CD4-positive, alpha-beta T cell treated with Interleukin-21 for 1 hour (primary cell): ENCODE results near the gene CFAP210.
"Not testable (repeated sequence)": the region's sequence is repeated elsewhere in the genome, so short reads cannot be mapped to it uniquely, and the experiment has no call there.

Experiments
- DNase-seq: peaks from one replicate; pipeline ENCODE4 v3.0.0-alpha.2; 2020

Gene CFAP210

DNA sequence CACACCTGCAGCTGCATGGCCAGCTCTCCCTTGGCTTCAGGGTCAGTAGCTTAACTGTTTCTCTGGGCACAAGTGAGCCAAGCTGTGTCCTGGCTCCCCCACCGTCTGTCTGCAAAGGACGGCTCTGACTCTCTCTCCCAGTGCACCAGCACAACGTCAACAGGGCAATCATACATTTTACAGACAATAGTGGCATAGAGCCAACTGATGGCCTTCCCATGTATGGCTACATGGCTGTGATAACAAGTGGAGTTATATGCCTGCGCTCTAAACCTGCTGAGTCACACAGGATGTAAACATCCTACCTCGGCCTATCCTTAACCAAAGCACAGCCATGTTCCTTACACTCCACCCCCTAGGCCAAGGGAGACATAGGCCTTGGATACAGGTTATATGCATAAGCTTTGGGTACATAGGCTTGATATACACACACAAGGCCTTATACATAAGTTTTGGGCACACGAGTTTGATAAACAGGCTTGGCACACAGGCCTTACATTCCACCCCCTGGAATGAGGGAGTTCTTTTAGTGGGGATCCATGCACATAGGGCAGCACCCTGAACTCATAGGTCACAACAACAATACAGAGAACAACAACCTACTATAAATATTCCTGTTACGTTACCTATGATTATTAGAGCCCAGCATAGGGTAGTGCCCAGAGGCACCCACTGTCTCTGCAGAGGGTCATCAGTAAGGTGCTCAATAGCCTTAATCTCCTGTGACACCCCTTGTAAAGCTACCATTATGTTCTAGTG, 17.7 kb upstream of the CFAP210 start:
- DNase-seq: no peak

DNA sequence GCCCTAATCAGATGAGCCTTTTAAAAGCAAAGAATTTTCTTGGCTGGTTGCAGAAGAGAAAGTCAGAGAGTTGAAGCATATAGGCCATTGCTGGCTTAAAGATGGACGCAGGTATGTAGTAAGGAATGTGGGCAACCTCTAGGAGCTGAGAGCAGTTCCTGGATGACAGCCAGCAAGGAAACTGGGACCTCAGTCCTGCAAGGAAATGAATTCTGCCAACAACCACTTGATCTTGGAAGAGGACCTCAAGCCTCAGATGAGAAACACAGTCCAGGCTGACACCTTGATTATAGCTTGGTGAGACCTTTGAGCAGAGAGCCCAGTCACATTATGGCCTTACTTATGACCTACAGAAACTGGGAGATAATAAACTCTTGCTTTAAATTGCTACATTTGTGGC, 15.8 kb upstream of the CFAP210 start:
- no peak for DNase-seq

- DNase-seq: no peak
Measured at GRCh38 chr2:169709331-169709730, 15.1 kb upstream of the CFAP210 start.

GRCh38 chr2:169707626-169708025, 13.4 kb upstream of the CFAP210 start:
- no peak for DNase-seq

- no peak for DNase-seq
Measured at GRCh38 chr2:169705927-169706326, 11.7 kb upstream of the CFAP210 start.

DNA sequence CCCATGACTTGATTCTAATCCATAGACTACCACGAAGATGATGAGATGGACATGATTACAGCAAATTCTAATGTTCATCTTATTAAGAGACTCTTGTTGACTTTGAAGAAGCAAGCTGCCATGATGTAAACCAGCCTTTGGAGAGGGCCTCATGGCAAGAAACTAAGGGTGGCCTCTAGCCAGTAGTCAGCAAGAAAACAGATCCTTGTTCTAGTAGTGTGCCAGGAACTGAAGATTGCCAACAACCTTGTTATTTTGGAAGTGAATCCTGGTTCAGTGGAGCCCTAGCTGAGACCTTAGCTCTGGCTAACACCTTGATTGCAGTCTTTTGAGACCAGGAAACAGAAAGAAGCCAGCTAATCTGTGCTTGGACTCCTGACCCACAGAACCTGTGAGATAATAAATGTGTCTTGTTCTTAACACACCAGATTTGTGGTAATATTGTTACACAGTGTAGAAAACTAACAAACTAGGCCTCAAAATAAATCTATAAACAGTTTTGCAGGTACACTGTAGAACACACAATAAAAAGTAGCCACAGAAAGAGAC, 10.0 kb upstream of the CFAP210 start:
- no peak for DNase-seq

DNA sequence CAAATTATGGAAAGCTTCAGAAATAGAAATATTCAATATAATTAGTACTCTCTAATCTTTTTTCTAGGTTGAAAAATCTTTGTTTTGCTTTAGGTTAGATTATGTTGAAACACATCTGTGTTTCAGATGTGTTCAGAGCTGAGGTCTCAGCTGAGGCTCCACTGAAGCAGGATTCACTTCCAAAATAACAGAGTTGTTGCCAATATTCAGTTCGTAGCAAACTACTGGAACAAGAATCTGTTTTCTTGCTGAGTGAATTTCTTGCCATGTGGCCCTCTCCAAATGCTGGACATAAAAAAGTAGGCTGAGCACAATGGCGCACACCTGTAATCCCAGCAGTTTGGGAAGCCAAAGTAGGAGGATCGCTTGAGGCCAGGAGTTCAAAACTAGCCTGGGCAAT, 8.8 kb upstream of the CFAP210 start:
- no peak for DNase-seq

DNA sequence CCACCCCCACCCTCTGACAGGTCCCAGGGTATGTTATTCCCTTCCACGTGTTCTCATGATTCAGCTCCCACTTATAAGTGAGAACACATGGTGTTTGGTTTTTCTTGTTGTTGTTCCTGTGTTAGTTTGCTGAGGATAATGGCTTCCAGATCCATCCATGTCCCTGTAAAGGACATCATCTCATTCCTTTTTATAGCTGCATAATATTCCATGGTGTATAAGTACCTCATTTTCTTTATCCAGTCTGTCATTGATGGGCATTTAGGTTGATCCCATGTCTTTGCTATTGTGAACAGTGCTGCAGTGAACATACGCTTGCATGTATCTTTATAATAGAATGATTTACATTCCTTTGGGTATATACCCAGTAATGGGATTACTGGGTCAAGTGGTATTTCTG, 5.0 kb upstream of the CFAP210 start:
- not testable (repeated sequence) for DNase-seq

DNA sequence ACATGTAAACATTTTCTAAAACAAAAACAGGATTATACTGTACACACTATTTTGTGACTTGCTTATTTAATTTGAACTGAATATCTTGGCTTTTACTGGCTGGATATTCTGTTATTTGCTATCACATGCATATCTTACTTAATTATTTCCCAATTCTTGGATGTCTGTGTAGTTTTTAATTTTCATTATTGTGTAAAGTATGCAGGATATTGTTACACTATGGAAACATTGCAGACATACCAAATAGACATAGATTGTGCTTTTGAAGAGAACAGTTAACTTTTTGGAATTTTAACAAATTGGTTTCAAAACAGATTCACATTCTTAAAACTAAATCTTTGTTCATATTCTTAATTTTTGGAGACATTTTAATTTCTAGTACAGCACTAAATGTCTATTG, 2.2 kb upstream of the CFAP210 start:
- no peak for DNase-seq

GRCh38 chr2:169694894-169695260, 672 bp upstream of the CFAP210 start:
- no peak for DNase-seq

DNA sequence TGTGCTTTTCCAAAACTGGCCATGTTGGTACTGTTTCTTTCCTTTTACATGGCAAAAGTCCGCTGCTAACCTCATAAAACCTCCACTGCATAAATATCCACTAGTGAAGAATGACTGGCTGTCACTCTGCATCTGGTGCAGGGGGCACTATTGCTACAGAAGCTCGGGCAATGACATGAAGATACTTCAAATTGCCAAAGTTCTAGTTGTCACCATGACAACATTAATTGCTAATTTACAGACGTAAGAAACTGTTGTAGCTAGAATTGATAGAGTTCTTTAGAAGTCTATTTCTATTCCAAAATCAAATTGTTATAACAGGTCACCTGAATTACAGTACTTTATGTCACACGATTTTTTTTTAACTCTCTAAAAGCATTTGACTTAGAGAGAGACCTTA, 845 bp downstream of the CFAP210 start:
- DNase-seq: peak; percentile 56

DNA sequence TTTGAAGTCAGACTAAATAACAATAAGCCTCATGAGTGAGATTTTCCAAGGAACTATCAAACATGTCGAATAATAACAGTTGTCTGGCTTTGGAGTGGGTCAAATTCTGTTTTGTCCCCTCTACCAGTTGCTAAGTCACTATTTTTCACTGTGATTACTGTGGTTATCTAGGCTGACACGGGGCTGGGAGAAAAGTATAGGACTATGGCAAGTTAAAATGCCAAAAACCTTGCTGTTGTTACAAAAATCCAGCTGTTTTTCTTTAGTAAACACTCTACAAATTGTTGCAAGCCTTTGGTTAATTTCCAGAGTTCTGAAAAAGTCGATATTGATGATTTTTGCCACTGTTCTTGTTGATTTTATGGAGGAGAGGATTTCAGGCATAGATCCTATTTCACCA, 1.5 kb downstream of the CFAP210 start:
- no peak for DNase-seq

- no peak for DNase-seq
Measured at GRCh38 chr2:169690958-169691357, 3.2 kb downstream of the CFAP210 start.

DNA sequence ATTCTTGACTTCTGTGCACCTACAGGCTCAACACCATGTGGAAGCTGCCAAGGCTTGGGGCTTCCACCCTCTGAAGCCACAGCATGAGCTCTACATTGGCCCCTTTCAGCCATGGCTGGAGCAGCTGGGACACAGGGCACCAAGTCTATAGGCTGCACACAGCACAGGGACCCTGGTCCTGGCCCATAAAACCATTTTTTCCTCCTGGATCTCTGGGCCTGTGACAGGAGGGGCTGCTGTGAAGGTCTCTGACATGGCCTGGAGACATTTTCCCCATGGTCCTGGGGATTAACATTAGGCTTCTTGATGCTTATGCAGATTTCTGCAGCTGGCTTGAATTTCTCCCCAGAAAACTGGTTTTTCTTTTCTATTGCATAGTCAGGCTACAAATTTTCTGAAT, 6.3 kb downstream of the CFAP210 start:
- DNase-seq: not testable (repeated sequence)

- not testable (repeated sequence) for DNase-seq
Measured at GRCh38 chr2:169686825-169687224, 7.4 kb downstream of the CFAP210 start.

- not testable (repeated sequence) for DNase-seq
Measured at GRCh38 chr2:169684712-169685111, 9.5 kb downstream of the CFAP210 start.

DNA sequence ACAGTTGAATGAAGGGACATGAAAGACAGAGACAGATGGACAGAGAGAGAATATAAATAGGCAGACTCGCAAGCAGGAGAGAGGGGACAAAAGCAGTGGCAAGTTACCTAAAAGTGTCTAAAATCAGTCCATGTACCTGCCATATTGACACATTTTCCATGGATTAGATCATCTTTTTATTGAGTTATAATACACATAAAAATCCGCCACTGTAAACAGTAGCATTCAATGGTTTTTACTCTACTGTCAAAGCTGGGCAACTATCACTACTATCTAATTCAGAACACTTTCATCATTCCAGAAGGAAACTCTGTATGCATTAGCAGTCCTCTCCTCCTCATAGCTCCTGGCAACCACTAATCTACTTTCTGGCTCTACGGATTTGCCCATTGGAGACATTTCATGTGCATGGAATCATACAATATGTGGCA, 10.1 kb downstream of the CFAP210 start:
- no peak for DNase-seq

- DNase-seq: no peak
Measured at GRCh38 chr2:169683425-169684134, 10.6 kb downstream of the CFAP210 start.

DNA sequence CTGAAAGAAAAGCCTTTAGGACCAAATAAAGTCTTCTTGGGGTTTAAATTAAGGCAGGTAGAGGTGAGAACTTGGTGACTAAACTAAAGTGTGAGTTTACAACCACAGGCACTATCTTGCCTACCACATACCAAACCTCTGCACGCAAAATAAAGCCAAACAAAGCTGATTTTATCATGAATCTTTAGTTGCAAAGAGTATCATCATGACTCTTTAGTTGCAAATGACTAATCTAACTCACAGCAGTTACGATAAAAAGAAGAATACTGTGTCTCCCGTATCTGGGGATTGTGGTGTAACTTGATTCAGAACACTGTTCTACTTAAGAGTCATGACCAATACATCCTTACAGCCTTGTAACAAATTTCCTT, 11.2 kb downstream of the CFAP210 start:
- peak; percentile 29 for DNase-seq

GRCh38 chr2:169676850-169677249, 17.4 kb downstream of the CFAP210 start:
- DNase-seq: no peak

- DNase-seq: no peak
Measured at GRCh38 chr2:169676357-169676756, 17.8 kb downstream of the CFAP210 start.

GRCh38 chr2:169673921-169674320, 20.3 kb downstream of the CFAP210 start:
- no peak for DNase-seq

DNA sequence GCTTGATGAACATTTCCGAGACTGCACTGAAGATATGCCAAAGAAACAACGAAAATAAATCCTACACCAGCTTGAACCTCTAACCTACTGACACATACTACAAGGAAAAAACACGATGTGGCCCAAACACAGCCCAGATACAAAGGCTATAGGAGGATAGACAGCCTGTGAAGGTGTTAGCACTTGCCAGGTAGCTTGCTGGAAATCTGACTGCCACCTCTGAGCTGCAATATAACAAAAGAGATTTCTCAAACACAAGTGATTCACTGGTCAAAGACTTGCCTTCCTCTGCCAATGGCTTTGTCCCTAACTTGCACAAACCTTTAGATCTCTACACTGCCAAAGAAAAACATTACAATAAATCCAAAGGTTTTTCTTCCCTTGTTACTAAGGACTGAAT, 21.1 kb downstream of the CFAP210 start:
- DNase-seq: no peak

GRCh38 chr2:169672406-169672805, 21.8 kb downstream of the CFAP210 start:
- no peak for DNase-seq
